Kidney (tissue), 14 donors: ENCODE data around the gene GAL3ST3. TPM values are rescaled to one million over a fixed set of nuclear protein-coding genes. Genes with fewer than 3 reads are reported as not detected.

Source experiments
- DNase-seq, 5 donors: peaks; one replicate each; pipeline ENCODE4 v3.0.0-alpha.2; 2013 to 2020
- FAIRE-seq: peaks from 2 replicates; lab custom pipeline; 2012; peaks lifted over from hg19 to GRCh38; lab: Jason Lieb, UNC
- H3K27ac ChIP-seq, 2 donors: one replicate each; pipeline ENCODE4 v1.7.0; 2013; ENCODE audit warnings: low read depth in 2 of 2, low read length in 2 of 2, inconsistent platforms in 1 of 2
- H3K27me3 ChIP-seq: one replicate; pipeline ENCODE4 v1.7.1; 2013; ENCODE audit warnings: low read length, inconsistent platforms; ENCODE audit not compliant: control insufficient read depth, insufficient read depth
- H3K36me3 ChIP-seq, 3 donors: one replicate each; pipeline versions ENCODE4 v1.7.0 to v1.7.1; 2013; ENCODE audit warnings: low read length in 3 of 3, control low read depth in 1 of 3, inconsistent platforms in 1 of 3; ENCODE audit not compliant: insufficient read depth in 3 of 3, control insufficient read depth in 2 of 3
- H3K4me1 ChIP-seq, 3 donors: one replicate each; pipeline versions ENCODE4 v1.7.0 to v1.7.1; 2013; ENCODE audit warnings: low read length in 3 of 3, inconsistent platforms in 1 of 3, low read depth in 1 of 3; ENCODE audit not compliant: control insufficient read depth in 2 of 3, insufficient read depth in 2 of 3
- H3K4me3 ChIP-seq, 3 donors: one replicate each; pipeline versions ENCODE4 v1.7.0 to v1.8.1; 2013; ENCODE audit warnings: low read length in 3 of 3, control low read depth in 1 of 3, inconsistent platforms in 1 of 3
- H3K9ac ChIP-seq, 3 donors: one replicate each; pipeline versions ENCODE4 v1.7.0 to v1.7.1; 2013; ENCODE audit warnings: low read length in 3 of 3, control low read depth in 1 of 3, inconsistent platforms in 1 of 3
- H3K9me3 ChIP-seq, 3 donors: one replicate each; pipeline versions ENCODE4 v1.7.0 to v1.7.1; 2013; ENCODE audit warnings: low read length in 3 of 3, control low read depth in 1 of 3, inconsistent platforms in 1 of 3; ENCODE audit not compliant: control insufficient read depth in 2 of 3, insufficient read depth in 1 of 3
- CTCF ChIP-seq: IDR thresholded peaks from 3 replicates; pipeline ENCODE4 v1.5.1; 2012; ENCODE audit warnings: mild to moderate bottlenecking, moderate library complexity, borderline replicate concordance; ENCODE audit not compliant: insufficient read depth; ENCODE audit errors: extremely low read depth
- intact Hi-C: fragments of 100-400 bp; cut with DNase I; formaldehyde crosslinking; loops from one replicate; pipeline ENCODE4 v1.11.1; 2022
- polyA plus RNA-seq: library from polyadenylated mRNA; stranded (reverse); fragments of 350-450 nt; fragmentation: Illumina TruSeq; extraction: RNeasy Lipid Tissue Mini Kit (QIAGEN cat#74804); gene quantifications from one replicate; pipeline ENCODE4 v1.2.3, GENCODE V29; 2014; ENCODE audit warnings: low read depth, low replicate concordance; ENCODE audit not compliant: insufficient read depth
- total RNA-seq: library from RNA; stranded (reverse); fragmentation: NEBNext Ultra II Directional; extraction: Animal tissue kit (Norgen Biotek cat#: 25700); gene quantifications from one replicate; pipeline ENCODE4 v1.2.1, GENCODE V29; 2021
- donor health status: control.
- donor health status: control.
- donor health status: control.
- donor health status: control.
- donor health status: control.
- donor health status: DM: yes; HTN: yes; CAD: no.
- donor health status: Normal renal cell carcinoma (clear cell type).

Gene GAL3ST3
- total and polyA plus RNA-seq, 2 donors from 2014 or later: 2.5 to 7.6 TPM

- FAIRE-seq (no peak), DNase-seq (no peak)
- no peak for TF ChIP-seq CTCF
- H3K4me3 ChIP-seq: no peak overlapping the region
- H3K36me3 ChIP-seq: peaks cover 23 to 78% (median 55%) of the 10 kb centered on the region in 3 donors
- no peaks in the 10 kb centered on the region for H3K27me3 ChIP-seq
- no peaks in the 10 kb centered on the region for H3K9me3 ChIP-seq
- intact Hi-C loops: no loop called here
- H3K4me1 ChIP-seq: no peaks in the 10 kb centered on the region
- H3K27ac ChIP-seq: no peak overlapping the region
- H3K9ac ChIP-seq: no peak overlapping the region
Measured at GRCh38 chr11:66061268-66061667, 12.3 kb upstream of the GAL3ST3 start.

- FAIRE-seq (no peak), DNase-seq (no peak)
- Histone ChIP-seq H3K9me3 (no peaks in the 10 kb centered on the region), H3K4me1 (peaks cover 0 to 2% (median 0%) of the 10 kb centered on the region in 3 donors), H3K27me3 (no peaks in the 10 kb centered on the region), H3K9ac (no peak overlapping the region), H3K27ac (no peak overlapping the region), H3K36me3 (peaks cover 21 to 84% (median 58%) of the 10 kb centered on the region in 3 donors), H3K4me3 (no peak overlapping the region)
- intact Hi-C loops: no loop called here
- no peak for TF ChIP-seq CTCF
Measured at GRCh38 chr11:66059966-66060680, 11.2 kb upstream of the GAL3ST3 start.

GRCh38 chr11:66056501-66056900, 7.5 kb upstream of the GAL3ST3 start:
- no peak overlapping the region for H3K9ac ChIP-seq
- no peaks in the 10 kb centered on the region for H3K27me3 ChIP-seq
- FAIRE-seq: no peak
- no peak overlapping the region for H3K4me3 ChIP-seq
- H3K4me1 ChIP-seq: peaks cover 0 to 12% (median 5%) of the 10 kb centered on the region in 3 donors
- DNase-seq: no peak
- H3K27ac ChIP-seq: no peak overlapping the region
- no peaks in the 10 kb centered on the region for H3K9me3 ChIP-seq
- peaks cover 9 to 63% (median 44%) of the 10 kb centered on the region in 3 donors for H3K36me3 ChIP-seq
- intact Hi-C loops: no loop called here
- TF ChIP-seq CTCF: no peak
